ENCODE data around the gene RASL10A.

DNA sequence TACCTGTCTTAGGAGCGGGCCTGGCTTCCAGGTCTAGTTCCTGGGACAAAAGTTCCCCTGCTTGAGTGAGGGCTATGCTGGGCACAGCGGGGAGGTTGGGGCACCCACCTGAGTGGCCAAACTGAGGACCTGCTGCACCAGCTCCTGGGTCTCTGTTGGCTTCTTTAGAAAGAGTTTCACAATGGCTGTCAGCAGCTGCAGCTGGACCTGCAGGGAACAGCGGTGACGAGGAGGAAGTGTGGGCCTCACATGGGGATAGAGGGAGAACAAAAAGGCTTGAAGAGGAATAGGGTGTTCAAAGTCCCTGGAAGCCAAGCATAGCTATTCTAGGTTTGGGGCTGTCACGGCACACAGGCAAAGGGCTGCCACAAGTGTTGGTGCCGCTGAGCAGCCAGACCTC, 26.7 kb upstream of the RASL10A start:
- no peak for TF ChIP-seq EZH2phosphoT487 (IDR thresholded peaks at IDR 0.05; ENCODE audit: unreplicated experiment)
- TF ChIP-seq, protein P1, sequence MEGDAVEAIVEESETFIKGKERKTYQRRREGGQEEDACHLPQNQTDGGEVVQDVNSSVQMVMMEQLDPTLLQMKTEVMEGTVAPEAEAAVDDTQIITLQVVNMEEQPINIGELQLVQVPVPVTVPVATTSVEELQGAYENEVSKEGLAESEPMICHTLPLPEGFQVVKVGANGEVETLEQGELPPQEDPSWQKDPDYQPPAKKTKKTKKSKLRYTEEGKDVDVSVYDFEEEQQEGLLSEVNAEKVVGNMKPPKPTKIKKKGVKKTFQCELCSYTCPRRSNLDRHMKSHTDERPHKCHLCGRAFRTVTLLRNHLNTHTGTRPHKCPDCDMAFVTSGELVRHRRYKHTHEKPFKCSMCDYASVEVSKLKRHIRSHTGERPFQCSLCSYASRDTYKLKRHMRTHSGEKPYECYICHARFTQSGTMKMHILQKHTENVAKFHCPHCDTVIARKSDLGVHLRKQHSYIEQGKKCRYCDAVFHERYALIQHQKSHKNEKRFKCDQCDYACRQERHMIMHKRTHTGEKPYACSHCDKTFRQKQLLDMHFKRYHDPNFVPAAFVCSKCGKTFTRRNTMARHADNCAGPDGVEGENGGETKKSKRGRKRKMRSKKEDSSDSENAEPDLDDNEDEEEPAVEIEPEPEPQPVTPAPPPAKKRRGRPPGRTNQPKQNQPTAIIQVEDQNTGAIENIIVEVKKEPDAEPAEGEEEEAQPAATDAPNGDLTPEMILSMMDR (conservative IDR thresholded peaks at IDR 0.05; ENCODE audit: low read depth in 2 of 2): no peak

Measured in GM23338 (cell line).